Hepatocyte (in vitro differentiated cells): Measurements from ENCODE around the gene LDLRAD4. TPM values are rescaled to one million over a fixed set of nuclear protein-coding genes. Genes with fewer than 3 reads are reported as not detected.

ENCODE experiments used
- DNase-seq: peaks from one replicate; pipeline ENCODE4 v3.0.0-alpha.2; 2016; ENCODE audit warnings: low spot score
- H2AFZ ChIP-seq: fragments of 200-600 bp; sonication (generic); 2 replicates; pipeline ENCODE4 v1.6.0; 2016; ENCODE audit warnings: antibody characterized with exemption, mild to moderate bottlenecking
- H3K27ac ChIP-seq: fragments of 200-600 bp; sonication (generic); 2 replicates; pipeline ENCODE4 v1.5.1; 2016; ENCODE audit warnings: mild to moderate bottlenecking
- H3K27me3 ChIP-seq: fragments of 200-600 bp; sonication (generic); 2 replicates; pipeline ENCODE4 v1.6.1; 2016
- H3K36me3 ChIP-seq: fragments of 200-600 bp; sonication (generic); replicated peaks from 2 replicates; pipeline ENCODE4 v1.5.1; 2016; ENCODE audit warnings: low read depth; ENCODE audit not compliant: insufficient read depth
- H3K4me1 ChIP-seq: fragments of 200-600 bp; sonication (generic); 2 replicates; pipeline ENCODE4 v1.5.1; 2016; ENCODE audit warnings: mild to moderate bottlenecking, moderate library complexity; ENCODE audit not compliant: insufficient read depth
- H3K4me2 ChIP-seq: fragments of 200-600 bp; sonication (generic); 2 replicates; pipeline ENCODE4 v1.6.0; 2016
- H3K4me3 ChIP-seq: fragments of 200-600 bp; sonication (generic); 2 replicates; pipeline ENCODE4 v1.5.1; 2016; ENCODE audit warnings: mild to moderate bottlenecking
- H3K79me2 ChIP-seq: fragments of 200-600 bp; sonication (generic); 2 replicates; pipeline ENCODE4 v1.6.0; 2017; ENCODE audit warnings: mild to moderate bottlenecking
- H3K9me2 ChIP-seq: fragments of 200-600 bp; sonication (generic); replicated peaks from 2 replicates; pipeline ENCODE4 v1.6.0; 2017; ENCODE audit warnings: mild to moderate bottlenecking; ENCODE audit not compliant: insufficient read depth
- H3K9me3 ChIP-seq: fragments of 200-600 bp; sonication (generic); 2 replicates; pipeline ENCODE4 v1.5.1; 2016; ENCODE audit warnings: low read depth, mild to moderate bottlenecking
- H4K20me1 ChIP-seq: fragments of 200-600 bp; sonication (generic); 2 replicates; pipeline ENCODE4 v1.6.0; 2016; ENCODE audit warnings: mild to moderate bottlenecking; ENCODE audit not compliant: insufficient read depth, poor library complexity, severe bottlenecking
- EZH2 ChIP-seq: fragments of 200-600 bp; sonication (generic); IDR thresholded peaks from 2 replicates; pipeline ENCODE4 v1.6.1; 2016; ENCODE audit warnings: antibody characterized with exemption, mild to moderate bottlenecking, borderline replicate concordance
- EZH2phosphoT487 ChIP-seq: fragments of 200-600 bp; sonication (generic); IDR thresholded peaks from one replicate; pipeline ENCODE4 v1.6.1; 2018; ENCODE audit warnings: antibody characterized with exemption, mild to moderate bottlenecking, low read depth, moderate library complexity; ENCODE audit not compliant: unreplicated experiment, severe bottlenecking
- WGBS: methylation state at CpG from one replicate; pipeline ENCODE4 v1.1.6; 2016; ENCODE audit warnings: low lambda C conversion rate; ENCODE audit errors: missing lambda C conversion rate; 5-methylcytosine and 5-hydroxymethylcytosine counted together
- polyA plus RNA-seq: library from polyadenylated mRNA; unstranded; fragments of >200 nt; fragmentation: Nextera tagmentation; extraction: Ambion mirVana; gene quantifications from 2 replicates; pipeline ENCODE4 v1.2.1, GENCODE V29; 2016
- total RNA-seq: library from RNA; depleted of rRNA; stranded (reverse); fragments of >200 nt; gene quantifications from 2 replicates; pipeline ENCODE4 v1.2.3, GENCODE V29; 2014
- TF ChIP-seq, protein P1 (sequence below): fragments of 200-600 bp; sonication (generic); IDR thresholded peaks from 2 replicates; pipeline ENCODE4 v1.5.1; 2016; ENCODE audit warnings: antibody characterized with exemption, mild to moderate bottlenecking; ENCODE audit not compliant: poor library complexity

The LDLRAD4 gene
- total and polyA plus RNA-seq, 2 experiments from 2014 or later, result 15.1 to 29.0 TPM

DNA sequence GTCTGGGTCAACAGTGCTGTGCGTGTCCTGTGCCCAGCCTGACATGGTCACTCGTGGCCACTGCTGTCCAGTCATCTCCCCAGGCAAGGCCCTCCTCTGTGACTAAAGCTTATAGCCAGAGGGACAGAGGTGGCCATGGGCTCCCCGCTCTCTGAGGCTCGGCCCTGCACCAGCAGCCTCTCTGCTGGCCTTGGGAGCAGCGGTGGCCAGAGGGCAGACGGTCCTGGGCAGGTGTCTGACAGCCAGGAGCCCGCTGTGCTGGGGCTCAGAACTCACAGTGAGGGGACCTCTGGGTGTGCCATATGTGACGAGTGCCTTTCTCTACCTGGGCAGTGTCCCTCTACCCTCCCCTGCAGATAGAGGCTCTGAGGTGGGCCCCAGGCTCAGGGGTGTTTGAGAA lies 409.1 kb downstream of the LDLRAD4 start:
- Histone ChIP-seq H3K36me3 (no peaks in the 10 kb centered on the region), H2AFZ (no peak overlapping the region), H3K9me2 (no peaks in the 10 kb centered on the region), H3K27ac (no peak overlapping the region), H3K27me3 (no peaks in the 10 kb centered on the region), H3K9me3 (no peaks in the 10 kb centered on the region), H3K4me3 (no peak overlapping the region), H4K20me1 (no peaks in the 10 kb centered on the region), H3K4me2 (no peak overlapping the region), H3K4me1 (peaks cover 6% of the 10 kb centered on the region), H3K79me2 (no peaks in the 10 kb centered on the region)
- DNase-seq, result no peak
- 93% methylated on average over 8 of the region's 8 CpGs for WGBS
- no peak for TF ChIP-seq EZH2
- TF ChIP-seq, protein P1, sequence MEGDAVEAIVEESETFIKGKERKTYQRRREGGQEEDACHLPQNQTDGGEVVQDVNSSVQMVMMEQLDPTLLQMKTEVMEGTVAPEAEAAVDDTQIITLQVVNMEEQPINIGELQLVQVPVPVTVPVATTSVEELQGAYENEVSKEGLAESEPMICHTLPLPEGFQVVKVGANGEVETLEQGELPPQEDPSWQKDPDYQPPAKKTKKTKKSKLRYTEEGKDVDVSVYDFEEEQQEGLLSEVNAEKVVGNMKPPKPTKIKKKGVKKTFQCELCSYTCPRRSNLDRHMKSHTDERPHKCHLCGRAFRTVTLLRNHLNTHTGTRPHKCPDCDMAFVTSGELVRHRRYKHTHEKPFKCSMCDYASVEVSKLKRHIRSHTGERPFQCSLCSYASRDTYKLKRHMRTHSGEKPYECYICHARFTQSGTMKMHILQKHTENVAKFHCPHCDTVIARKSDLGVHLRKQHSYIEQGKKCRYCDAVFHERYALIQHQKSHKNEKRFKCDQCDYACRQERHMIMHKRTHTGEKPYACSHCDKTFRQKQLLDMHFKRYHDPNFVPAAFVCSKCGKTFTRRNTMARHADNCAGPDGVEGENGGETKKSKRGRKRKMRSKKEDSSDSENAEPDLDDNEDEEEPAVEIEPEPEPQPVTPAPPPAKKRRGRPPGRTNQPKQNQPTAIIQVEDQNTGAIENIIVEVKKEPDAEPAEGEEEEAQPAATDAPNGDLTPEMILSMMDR, result no peak
- TF ChIP-seq EZH2phosphoT487, result no peak

DNA sequence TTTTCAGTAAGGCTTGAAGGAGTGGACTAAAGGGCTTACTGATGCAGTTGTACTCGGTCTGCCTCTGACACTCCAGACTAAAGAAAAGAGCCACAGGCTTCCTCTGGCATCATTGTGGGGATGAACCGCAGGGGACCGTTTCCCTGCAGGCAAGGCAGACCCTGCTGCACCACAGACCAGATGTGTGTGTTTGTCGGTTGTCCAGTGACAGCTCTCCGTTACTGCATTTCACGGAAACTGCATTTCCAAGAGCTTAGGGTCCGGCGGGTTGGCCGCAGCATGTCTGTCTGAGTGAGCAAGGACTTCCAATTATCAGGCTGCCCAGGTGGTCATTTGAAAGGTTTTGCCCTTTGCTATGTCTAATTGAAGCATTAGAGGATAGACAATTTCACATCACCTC lies 409.7 kb downstream of the LDLRAD4 start:
- 81% methylated on average over 9 of the region's 9 CpGs for whole genome bisulfite sequencing
- TF ChIP-seq EZH2phosphoT487 (no peak), EZH2 (no peak)
- TF ChIP-seq, protein P1, result no peak

DNA sequence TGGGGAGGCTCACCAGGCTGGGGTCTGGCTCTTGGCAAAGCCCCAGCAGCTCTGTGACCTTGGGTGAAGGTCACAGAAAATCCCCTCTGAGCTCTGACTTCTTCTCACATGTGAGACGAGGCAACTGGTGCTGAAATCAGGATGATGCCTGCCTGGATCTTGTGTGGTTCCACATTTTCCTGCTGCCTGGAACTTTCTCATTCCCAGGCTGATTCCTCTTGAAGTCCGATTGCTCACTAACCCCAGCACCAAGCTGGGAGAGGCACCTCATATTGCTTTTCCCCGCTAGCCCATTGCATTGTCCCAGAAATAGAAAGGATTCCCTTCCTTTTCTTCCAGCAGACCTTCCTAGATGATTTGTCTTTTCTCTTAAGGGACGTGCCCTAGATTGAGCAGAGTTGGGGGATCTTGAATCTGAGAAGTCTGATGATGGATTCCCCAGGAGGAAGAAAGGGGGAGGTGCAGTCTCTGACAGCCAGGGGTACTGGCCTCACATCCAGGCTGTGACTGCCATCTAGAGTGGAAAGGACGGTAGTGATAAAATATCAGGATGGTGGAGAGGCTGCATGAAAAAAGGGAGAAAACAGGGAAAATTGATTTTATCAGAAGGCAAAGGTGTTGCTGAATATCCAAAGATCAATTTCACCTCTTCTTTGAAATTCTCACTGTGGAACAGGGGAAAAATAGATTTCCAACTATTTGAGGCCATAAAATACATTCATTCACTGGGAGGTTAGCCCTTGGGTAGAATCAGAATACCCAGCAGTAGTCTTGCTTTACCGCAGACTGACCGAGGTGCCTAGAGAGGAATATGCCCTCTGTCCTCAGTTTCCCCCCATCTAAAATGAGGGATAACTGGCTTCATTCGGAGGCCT lies 411.5 kb downstream of the LDLRAD4 start:
- Histone ChIP-seq H3K9me3 (no peaks in the 10 kb centered on the region), H3K9me2 (no peaks in the 10 kb centered on the region), H3K79me2 (no peaks in the 10 kb centered on the region), H2AFZ (no peak overlapping the region), H3K27me3 (no peaks in the 10 kb centered on the region), H3K36me3 (no peaks in the 10 kb centered on the region), H3K4me1 (peaks cover 6% of the 10 kb centered on the region), H3K4me3 (no peak overlapping the region), H4K20me1 (no peaks in the 10 kb centered on the region), H3K27ac (peak overlapping the region; percentile 13), H3K4me2 (peak overlapping the region; percentile 47)
- whole genome bisulfite sequencing, result 50% methylated on average over 8 of the region's 8 CpGs
- peak; percentile 82 for DNase-seq
- TF ChIP-seq EZH2phosphoT487, result no peak
- TF ChIP-seq, protein P1, result peak; percentile 81

More for the DNA sequence above, 409.7 kb downstream of the LDLRAD4 start:
- H3K27me3 ChIP-seq, result no peaks in the 10 kb centered on the region
- H3K4me2 ChIP-seq, result no peak overlapping the region
- peaks cover 6% of the 10 kb centered on the region for H3K4me1 ChIP-seq
- H3K79me2 ChIP-seq, result no peaks in the 10 kb centered on the region
- DNase-seq, result no peak
- no peak overlapping the region for H3K27ac ChIP-seq
- H3K9me2 ChIP-seq, result no peaks in the 10 kb centered on the region
- no peak overlapping the region for H2AFZ ChIP-seq
- H3K4me3 ChIP-seq, result no peak overlapping the region
- H3K9me3 ChIP-seq, result no peaks in the 10 kb centered on the region
- H4K20me1 ChIP-seq, result no peaks in the 10 kb centered on the region
- no peaks in the 10 kb centered on the region for H3K36me3 ChIP-seq
